GM10266 (cell line): ENCODE measurements around the gene MNAT1.
"Not testable (repeated sequence)": the region's sequence is repeated elsewhere in the genome, so short reads cannot be mapped to it uniquely, and the experiment has no call there.

Source experiments
- DNase-seq: peaks from one replicate; pipeline ENCODE4 v3.0.0; 2012; ENCODE audit errors: extremely low spot score
- CTCF ChIP-seq: IDR thresholded peaks from 2 replicates; pipeline ENCODE4 v1.5.1; 2012; ENCODE audit warnings: mild to moderate bottlenecking, low read depth; ENCODE audit not compliant: control insufficient read depth, insufficient read depth; ENCODE audit errors: missing control alignments

The MNAT1 gene

GRCh38 chr14:60863249-60863648, 128.7 kb downstream of the MNAT1 start:
- DNase-seq: no peak
- TF ChIP-seq CTCF: no peak

- DNase-seq: no peak
- no peak for TF ChIP-seq CTCF
Measured at GRCh38 chr14:60865378-60866127, 131.0 kb downstream of the MNAT1 start.

- TF ChIP-seq CTCF: no peak
- DNase-seq: no peak
Measured at GRCh38 chr14:60867503-60868172, 133.1 kb downstream of the MNAT1 start.

- TF ChIP-seq CTCF: no peak
- DNase-seq: no peak
Measured at GRCh38 chr14:60878121-60878520, 143.6 kb downstream of the MNAT1 start.

GRCh38 chr14:60878536-60878935, 144.0 kb downstream of the MNAT1 start:
- DNase-seq: no peak
- no peak for TF ChIP-seq CTCF

- no peak for DNase-seq
- TF ChIP-seq CTCF: no peak
Measured at GRCh38 chr14:60882219-60882618, 147.7 kb downstream of the MNAT1 start.

GRCh38 chr14:60884134-60884533, 149.6 kb downstream of the MNAT1 start:
- no peak for TF ChIP-seq CTCF
- no peak for DNase-seq

- not testable (repeated sequence) for DNase-seq
Measured at GRCh38 chr14:60890636-60891035, 156.1 kb downstream of the MNAT1 start.
